ENCODE measurements around the gene HMCN2. TPM values are rescaled to one million over a fixed set of nuclear protein-coding genes. Genes with fewer than 3 reads are reported as not detected.

Gene HMCN2
- 0.08 TPM for polyA plus RNA-seq (2013, experiment 1 of 2; ENCODE audit: insufficient read length)
- polyA plus RNA-seq (2013, experiment 2 of 2; ENCODE audit: insufficient read length), result 0.07 TPM

- no peak for DNase-seq
These were observed at the start of gene HMCN2 for GRCh38 chr9:130265431-130266235. Gene HMCN2 (plus strand): TSS chr9:130265760. CDS start chr9:130265879, 119 bp downstream.

DNA sequence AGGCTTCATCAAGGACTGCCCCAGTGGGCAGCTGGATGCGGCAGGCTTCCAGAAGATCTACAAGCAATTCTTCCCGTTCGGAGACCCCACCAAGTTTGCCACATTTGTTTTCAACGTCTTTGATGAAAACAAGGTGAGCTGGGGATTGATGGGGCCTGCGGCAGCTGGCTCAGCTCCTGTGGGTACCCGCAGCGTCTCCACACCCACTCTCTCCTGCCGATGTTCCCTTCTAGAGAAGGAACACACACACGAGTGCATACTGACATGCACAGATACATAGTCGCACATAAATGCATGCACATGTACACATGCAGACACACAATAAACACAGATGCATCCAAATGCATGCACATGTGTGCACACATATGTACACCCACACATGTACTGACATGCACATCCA, 47.7 kb upstream of the HMCN2 start:
- no peak for DNase-seq

- DNase-seq, result no peak
These were observed 45.9 kb upstream of the HMCN2 start for GRCh38 chr9:130219661-130220096.

DNA sequence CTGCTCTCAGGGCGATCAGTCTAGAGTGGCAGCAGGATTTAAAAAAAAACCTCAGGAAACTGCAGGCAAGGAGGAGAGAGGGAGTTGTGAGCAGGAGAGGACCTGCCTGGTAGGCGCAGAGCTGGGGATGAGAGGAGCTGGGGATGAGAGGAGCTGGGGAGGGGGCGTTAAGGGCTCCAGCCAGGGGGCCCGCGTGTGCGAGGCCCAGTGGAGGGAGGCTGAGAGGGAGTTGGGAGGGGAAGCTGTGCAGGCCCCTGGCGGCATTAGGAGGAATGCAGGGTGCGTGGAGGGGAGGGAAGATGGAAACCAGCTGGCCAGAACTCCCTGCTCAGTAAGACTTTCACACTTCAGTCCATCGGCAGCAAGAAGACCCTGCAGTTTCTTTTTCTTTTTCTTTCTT, 45.2 kb upstream of the HMCN2 start:
- DNase-seq, result peak; percentile 62

GRCh38 chr9:130222833-130223232, 42.7 kb upstream of the HMCN2 start:
- no peak for DNase-seq

DNA sequence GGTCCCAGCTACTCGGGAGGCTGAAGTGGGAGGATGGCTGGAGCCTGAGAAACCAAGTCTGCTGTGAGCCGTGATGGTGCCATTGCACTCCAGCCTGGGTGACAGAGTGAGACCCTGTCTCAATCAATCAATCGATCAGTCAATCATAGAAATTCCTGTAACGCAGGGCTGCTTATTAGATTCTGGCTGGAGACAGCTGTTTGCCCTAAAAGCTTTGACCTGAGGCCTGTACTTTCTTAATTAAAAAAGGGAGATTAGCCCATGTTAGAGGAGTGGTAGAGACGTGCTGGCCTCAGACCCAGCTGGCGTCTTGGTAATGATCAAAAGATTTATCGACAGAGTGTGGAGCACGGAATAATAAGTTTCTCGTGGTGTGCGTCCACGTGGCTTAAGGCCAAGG, 40.5 kb upstream of the HMCN2 start:
- no peak for DNase-seq

DNA sequence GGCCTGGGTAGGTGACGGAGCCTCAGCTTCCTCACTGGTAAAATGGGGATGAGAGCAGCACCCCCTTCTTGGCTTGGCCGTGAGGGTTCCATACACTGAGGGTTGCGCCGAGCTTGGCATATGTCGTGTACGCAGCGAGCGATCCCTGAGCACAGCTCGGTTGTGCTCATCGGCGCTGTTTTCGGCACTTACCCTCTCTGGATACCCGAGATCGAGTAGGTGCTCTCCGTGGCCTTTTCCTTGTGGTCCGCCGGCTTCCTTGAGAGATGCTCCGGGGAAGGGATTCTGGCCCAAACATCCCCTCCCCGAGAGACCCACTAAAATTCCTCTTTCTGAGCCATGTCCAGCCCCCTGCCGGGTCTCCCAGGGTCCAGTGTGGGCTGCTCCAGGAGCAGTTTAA, 40.0 kb upstream of the HMCN2 start:
- no peak for DNase-seq

- no peak for DNase-seq
These were observed 39.4 kb upstream of the HMCN2 start for GRCh38 chr9:130226112-130226511.

DNA sequence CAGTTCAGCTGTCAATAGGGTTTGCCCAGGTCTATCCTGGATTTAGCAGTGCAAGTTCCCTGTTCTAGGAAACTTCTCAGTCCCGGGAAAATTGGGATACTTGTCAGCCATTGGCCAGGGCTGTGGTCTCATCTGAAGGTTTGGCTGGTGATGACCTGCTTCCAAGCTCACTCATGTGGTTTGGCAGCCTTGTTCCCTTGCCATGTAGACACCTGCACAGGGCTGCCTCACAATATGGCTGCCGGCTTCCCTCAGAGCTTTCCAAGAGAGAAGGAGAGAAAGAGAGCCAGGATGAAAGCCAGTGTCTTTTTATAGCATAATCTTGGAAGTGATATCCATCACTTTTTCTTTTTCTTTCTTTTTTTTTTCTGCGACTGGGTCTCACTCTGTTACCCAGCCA, 37.7 kb upstream of the HMCN2 start:
- no peak for DNase-seq

GRCh38 chr9:130229759-130230158, 35.8 kb upstream of the HMCN2 start:
- no peak for DNase-seq

DNA sequence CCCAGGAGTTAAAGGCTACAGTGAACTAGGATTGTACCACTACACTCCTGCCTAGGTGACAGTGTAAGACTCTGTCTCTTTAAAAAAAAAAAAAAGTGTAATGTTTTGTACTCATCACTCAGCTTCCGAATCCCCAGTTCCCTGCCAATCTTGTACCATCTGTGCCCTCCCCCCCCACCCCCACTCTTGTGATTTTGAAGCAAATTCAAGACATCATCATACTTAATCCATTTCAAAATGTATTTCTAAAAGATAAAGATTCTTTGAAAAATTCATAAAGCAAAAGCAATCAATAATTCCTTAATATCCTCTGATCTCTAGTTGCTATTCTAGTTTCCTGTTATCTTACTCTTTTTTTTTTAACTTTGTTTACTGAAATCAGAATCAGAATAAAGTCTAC, 34.9 kb upstream of the HMCN2 start:
- no peak for DNase-seq

- no peak for DNase-seq
These were observed 32.5 kb upstream of the HMCN2 start for GRCh38 chr9:130232899-130233586.

- DNase-seq, result no peak
These were observed 32.0 kb upstream of the HMCN2 start for GRCh38 chr9:130233587-130233945.

DNA sequence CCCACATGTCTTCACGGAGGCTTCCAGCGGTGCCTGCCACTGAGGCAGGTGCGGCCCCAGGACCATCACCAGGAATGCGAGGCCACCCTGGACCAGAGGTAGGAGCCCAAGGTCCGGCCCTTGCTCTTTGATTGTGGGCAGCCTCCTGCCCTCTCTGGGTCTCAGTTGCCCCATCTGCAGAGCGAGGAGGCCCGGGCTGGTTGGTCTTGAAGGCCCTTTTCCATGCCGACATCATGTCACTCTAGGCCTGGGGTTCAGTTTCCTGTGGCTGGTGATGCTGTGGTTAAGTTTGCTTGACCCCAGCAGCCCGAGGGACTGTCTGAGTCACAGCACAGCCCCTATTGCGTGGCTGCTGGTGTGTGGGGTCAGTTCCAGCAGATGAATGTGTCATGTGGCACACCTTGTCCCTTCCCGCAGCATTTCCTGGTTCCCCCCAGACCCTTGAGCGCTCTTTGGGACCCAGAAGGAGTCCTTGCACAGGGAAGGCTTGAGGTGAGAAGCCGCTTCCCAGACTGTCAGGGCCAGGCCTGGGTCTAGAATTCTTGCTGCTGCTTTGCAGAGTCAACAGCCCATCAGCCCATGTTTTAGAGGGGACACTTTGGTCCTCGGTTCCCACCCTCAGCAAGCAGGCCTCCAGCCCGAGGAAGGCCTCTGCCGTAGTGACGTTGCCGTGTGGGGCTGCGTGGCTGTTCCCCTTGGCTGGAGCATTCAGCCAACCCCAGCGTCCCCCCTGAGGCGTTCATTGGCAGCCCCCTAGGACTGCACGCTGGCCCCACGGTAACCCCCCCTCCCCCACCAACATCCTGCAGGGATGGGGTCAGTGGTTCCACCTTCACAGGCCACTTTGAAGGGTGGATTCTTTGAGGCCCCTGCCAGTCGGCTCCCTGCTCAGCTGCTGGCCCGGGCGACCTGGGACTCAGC, 31.0 kb upstream of the HMCN2 start:
- DNase-seq, result no peak

- peak; percentile 50 for DNase-seq
These were observed 29.8 kb upstream of the HMCN2 start for GRCh38 chr9:130235558-130236435.

- DNase-seq, result no peak
These were observed 29.0 kb upstream of the HMCN2 start for GRCh38 chr9:130236436-130236985.

DNA sequence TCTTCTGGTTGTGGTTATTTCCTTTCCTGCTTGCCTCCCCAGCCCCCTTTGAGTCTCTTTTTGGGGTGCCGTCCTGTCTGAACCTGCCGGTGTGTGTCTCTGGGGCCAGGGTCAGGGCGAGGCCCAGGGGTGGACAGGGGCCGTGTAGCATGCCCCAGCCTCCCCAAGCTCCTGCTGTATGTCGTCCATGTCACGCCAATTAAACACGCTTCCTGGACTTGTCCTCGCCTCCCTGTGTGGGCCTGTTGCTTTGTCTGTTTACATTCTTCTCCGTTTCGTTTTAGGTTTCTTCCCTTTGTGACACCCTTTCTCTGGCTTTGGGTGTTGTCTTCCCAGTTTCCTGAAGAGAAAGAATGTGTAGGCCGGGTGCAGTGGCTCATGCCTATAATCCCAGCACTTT, 28.5 kb upstream of the HMCN2 start:
- DNase-seq, result peak; percentile 36

DNA sequence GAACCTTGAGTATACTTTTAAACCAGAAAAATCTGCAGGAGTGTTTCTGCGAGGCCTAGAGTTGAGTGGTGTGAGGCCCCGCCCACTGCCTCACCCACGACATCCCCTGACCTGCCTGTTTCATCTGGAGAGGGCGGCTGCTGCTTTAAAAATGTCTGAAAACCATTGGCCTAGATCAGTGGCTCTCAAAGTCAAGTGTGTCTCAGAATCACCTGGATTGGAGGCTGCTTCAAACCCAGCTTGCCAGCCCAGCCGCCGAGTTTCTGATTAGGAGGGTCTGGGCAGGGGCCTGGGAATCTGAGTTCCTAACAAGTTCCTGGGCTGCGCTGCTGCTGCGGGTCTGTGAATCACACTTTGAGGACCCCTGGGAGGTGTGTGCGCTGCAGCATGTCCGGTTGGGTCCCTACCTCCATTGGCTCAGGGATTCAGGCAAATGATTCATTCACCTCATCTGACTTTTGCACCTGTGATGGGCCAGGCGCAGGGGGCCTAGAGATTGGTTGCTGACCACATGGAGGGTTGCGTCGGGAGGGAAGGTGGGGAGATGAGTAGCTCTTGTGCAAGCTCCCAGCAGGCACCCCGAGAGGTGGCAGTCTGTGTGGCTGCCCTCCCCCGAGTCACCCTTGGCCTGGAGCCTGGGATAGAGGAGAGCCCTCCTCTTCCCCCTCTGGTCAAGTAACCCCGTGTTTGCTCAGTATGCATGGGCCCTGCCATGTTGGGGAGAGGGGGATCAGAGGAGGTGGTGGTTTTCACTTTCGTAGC, 27.6 kb upstream of the HMCN2 start:
- DNase-seq, result no peak

- no peak for DNase-seq
These were observed 26.2 kb upstream of the HMCN2 start for GRCh38 chr9:130239363-130239695.

DNA sequence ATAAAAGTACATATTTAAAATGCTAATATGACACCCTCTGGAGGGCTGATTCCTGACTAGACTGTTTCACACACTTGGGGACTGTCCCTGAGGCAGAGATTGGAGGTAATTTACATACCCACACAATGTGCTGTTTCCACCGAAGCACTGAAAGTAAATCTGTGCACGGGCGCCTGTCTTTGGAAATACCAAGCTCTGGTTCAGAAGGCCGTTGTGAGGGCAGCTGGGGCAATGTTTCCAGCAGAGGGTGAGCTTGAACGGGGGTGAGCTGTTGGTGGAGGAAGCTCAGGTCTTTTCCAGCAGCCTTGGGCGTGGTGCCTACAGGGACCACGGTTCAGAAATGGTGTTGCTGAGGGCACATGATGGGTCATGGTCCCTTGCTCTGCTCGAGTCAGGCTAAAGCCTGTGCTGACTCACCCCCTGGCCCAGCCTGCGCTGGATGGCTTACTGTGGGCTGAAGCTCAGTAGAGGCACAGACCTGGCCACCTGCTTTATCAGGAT, 25.8 kb upstream of the HMCN2 start:
- DNase-seq, result no peak
